DOHH2 (cell line): Measurements from ENCODE around the gene NKAIN2.

ENCODE experiments used
- H3F3A ChIP-seq: fragments of 200-600 bp; sonication (generic), shearing (Covaris generic); 2 replicates; pipeline ENCODE4 v1.6.0; 2016; ENCODE audit warnings: antibody characterized with exemption, mild to moderate bottlenecking; ENCODE audit not compliant: control insufficient read depth, insufficient read depth
- H3K27ac ChIP-seq: fragments of 200-600 bp; sonication (generic); 2 replicates; pipeline ENCODE4 v1.5.1; 2014; ENCODE audit warnings: low read depth, mild to moderate bottlenecking, low read length, moderate library complexity
- H3K27me3 ChIP-seq: fragments of 200-600 bp; sonication (generic); 2 replicates; pipeline ENCODE4 v1.6.1; 2014; ENCODE audit warnings: mild to moderate bottlenecking, low read length, mixed read lengths; ENCODE audit not compliant: control insufficient read depth
- H3K36me3 ChIP-seq: fragments of 200-600 bp; sonication (generic); 2 replicates; pipeline ENCODE4 v1.6.1; 2014; ENCODE audit warnings: mild to moderate bottlenecking, low read length, moderate library complexity, mixed read lengths; ENCODE audit not compliant: control insufficient read depth
- H3K4me1 ChIP-seq: fragments of 200-600 bp; sonication (generic); 2 replicates; pipeline ENCODE4 v1.6.1; 2014; ENCODE audit warnings: mild to moderate bottlenecking, low read length, mixed read lengths; ENCODE audit not compliant: control insufficient read depth
- H3K4me2 ChIP-seq: fragments of 200-600 bp; sonication (generic); 2 replicates; pipeline ENCODE4 v1.6.0; 2014; ENCODE audit warnings: mild to moderate bottlenecking, low read length, moderate library complexity
- H3K4me3 ChIP-seq: fragments of 200-600 bp; sonication (generic); 2 replicates; pipeline ENCODE4 v1.5.1; 2014; ENCODE audit warnings: mild to moderate bottlenecking, low read length, mixed read lengths
- H3K79me2 ChIP-seq: fragments of 200-600 bp; sonication (generic); 2 replicates; pipeline ENCODE4 v1.6.1; 2014; ENCODE audit warnings: mild to moderate bottlenecking, low read length, mixed read lengths; ENCODE audit not compliant: control insufficient read depth
- H3K9me2 ChIP-seq: fragments of 200-600 bp; sonication (generic); replicated peaks from 2 replicates; pipeline ENCODE4 v1.6.1; 2014; ENCODE audit warnings: mild to moderate bottlenecking, low read length, mixed read lengths; ENCODE audit not compliant: control insufficient read depth
- H3K9me3 ChIP-seq: fragments of 200-600 bp; sonication (generic); 2 replicates; pipeline ENCODE4 v1.6.1; 2014; ENCODE audit warnings: antibody characterized with exemption, low read length, mixed read lengths; ENCODE audit not compliant: control insufficient read depth, insufficient read depth
- H4K20me1 ChIP-seq: fragments of 200-600 bp; sonication (generic); 2 replicates; pipeline ENCODE4 v1.6.0; 2014; ENCODE audit warnings: low read depth, mild to moderate bottlenecking, antibody characterized with exemption, low read length, moderate library complexity; ENCODE audit not compliant: control insufficient read depth, insufficient read depth
- EZH2phosphoT487 ChIP-seq: fragments of 200-600 bp; sonication (generic); IDR thresholded peaks from 2 replicates; pipeline ENCODE4 v1.6.1; 2017; ENCODE audit warnings: borderline replicate concordance, mild to moderate bottlenecking, antibody characterized with exemption, low read length, moderate library complexity, mixed read lengths
- TF ChIP-seq, protein P1 (sequence below): fragments of 200-600 bp; sonication (generic); IDR thresholded peaks from one replicate; pipeline ENCODE4 v1.5.1; 2014; ENCODE audit warnings: antibody characterized with exemption, mild to moderate bottlenecking, low read depth, low read length; ENCODE audit not compliant: poor library complexity, severe bottlenecking

Gene NKAIN2

GRCh38 chr6:124753562-124754105 is 950.0 kb downstream of the NKAIN2 start:
- H3K9me2 ChIP-seq = no peaks in the 10 kb centered on the region
- no peaks in the 10 kb centered on the region for H4K20me1 ChIP-seq
- H3K4me3 ChIP-seq = no peak overlapping the region
- TF ChIP-seq, protein P1, sequence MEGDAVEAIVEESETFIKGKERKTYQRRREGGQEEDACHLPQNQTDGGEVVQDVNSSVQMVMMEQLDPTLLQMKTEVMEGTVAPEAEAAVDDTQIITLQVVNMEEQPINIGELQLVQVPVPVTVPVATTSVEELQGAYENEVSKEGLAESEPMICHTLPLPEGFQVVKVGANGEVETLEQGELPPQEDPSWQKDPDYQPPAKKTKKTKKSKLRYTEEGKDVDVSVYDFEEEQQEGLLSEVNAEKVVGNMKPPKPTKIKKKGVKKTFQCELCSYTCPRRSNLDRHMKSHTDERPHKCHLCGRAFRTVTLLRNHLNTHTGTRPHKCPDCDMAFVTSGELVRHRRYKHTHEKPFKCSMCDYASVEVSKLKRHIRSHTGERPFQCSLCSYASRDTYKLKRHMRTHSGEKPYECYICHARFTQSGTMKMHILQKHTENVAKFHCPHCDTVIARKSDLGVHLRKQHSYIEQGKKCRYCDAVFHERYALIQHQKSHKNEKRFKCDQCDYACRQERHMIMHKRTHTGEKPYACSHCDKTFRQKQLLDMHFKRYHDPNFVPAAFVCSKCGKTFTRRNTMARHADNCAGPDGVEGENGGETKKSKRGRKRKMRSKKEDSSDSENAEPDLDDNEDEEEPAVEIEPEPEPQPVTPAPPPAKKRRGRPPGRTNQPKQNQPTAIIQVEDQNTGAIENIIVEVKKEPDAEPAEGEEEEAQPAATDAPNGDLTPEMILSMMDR = no peak
- TF ChIP-seq EZH2phosphoT487 = no peak
- no peak overlapping the region for H3K27ac ChIP-seq
- no peaks in the 10 kb centered on the region for H3K27me3 ChIP-seq
- no peaks in the 10 kb centered on the region for H3K4me1 ChIP-seq
- no peaks in the 10 kb centered on the region for H3K9me3 ChIP-seq
- no peaks in the 10 kb centered on the region for H3K36me3 ChIP-seq
- H3K79me2 ChIP-seq = no peaks in the 10 kb centered on the region
- no peak overlapping the region for H3K4me2 ChIP-seq
- no peaks in the 10 kb centered on the region for H3F3A ChIP-seq

DNA sequence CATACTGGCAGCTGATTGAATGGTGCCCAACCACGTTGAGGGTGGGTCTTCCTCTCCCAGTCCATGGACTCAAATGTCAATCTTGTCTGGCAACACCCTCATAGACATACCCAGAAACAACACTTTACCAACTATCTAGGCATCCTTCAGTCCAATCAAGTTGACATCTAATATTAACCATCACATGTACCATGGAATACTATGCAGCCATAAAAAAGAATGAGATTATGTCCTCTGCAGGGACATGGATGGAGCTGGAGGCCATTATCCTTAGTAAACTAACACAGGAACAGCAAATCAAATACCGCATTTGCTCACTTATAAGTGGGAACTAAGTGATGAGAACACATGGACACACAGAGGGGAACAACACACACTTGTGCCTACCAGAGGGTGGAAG is 951.7 kb downstream of the NKAIN2 start:
- H3K79me2 ChIP-seq = no peaks in the 10 kb centered on the region
- no peaks in the 10 kb centered on the region for H3K27me3 ChIP-seq

DNA sequence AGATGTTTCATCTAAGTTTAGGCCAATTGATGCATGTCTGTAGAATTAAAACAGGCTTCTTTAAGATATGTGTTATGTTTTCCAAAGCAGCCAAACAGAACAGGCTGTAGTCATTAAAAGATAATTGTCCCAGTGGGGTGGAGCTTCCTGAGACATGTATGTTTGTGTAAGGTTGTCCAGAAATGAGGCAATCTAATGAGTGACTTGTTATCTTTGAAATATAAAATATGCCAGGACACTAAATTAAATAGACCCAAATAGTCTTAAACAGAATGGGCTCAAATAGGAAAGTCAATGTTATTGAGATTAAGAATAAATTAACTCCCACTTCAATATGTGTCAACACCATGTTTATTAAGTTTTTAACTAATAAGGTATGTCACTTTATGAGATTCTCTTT is 953.9 kb downstream of the NKAIN2 start:
- H3K4me3 ChIP-seq = no peak overlapping the region
- no peaks in the 10 kb centered on the region for H3K79me2 ChIP-seq
- no peaks in the 10 kb centered on the region for H3K36me3 ChIP-seq
- H3K27me3 ChIP-seq = no peaks in the 10 kb centered on the region
- H3K9me2 ChIP-seq = no peaks in the 10 kb centered on the region
- no peaks in the 10 kb centered on the region for H3K4me1 ChIP-seq
- TF ChIP-seq EZH2phosphoT487 = no peak
- TF ChIP-seq, protein P1 = no peak
- no peak overlapping the region for H3K27ac ChIP-seq
- no peaks in the 10 kb centered on the region for H4K20me1 ChIP-seq
- H3F3A ChIP-seq = no peaks in the 10 kb centered on the region
- H3K4me2 ChIP-seq = no peak overlapping the region
- no peaks in the 10 kb centered on the region for H3K9me3 ChIP-seq

More for the DNA sequence above, 951.7 kb downstream of the NKAIN2 start:
- H3K9me2 ChIP-seq = no peaks in the 10 kb centered on the region
- no peaks in the 10 kb centered on the region for H3K4me1 ChIP-seq
- H4K20me1 ChIP-seq = no peaks in the 10 kb centered on the region
- no peaks in the 10 kb centered on the region for H3F3A ChIP-seq
- H3K27ac ChIP-seq = no peak overlapping the region
- H3K4me2 ChIP-seq = no peak overlapping the region
- H3K9me3 ChIP-seq = no peaks in the 10 kb centered on the region
- TF ChIP-seq, protein P1 = no peak
- no peak for TF ChIP-seq EZH2phosphoT487
- H3K4me3 ChIP-seq = no peak overlapping the region
- no peaks in the 10 kb centered on the region for H3K36me3 ChIP-seq
